IPS DF 19.7 (cell line): ENCODE results near the gene BCAS3.

Experiments
- DNase-seq: peaks from one replicate; pipeline ENCODE4 v3.0.0-alpha.2; 2013; ENCODE audit warnings: low read depth, low spot score

The BCAS3 gene

GRCh38 chr17:61363601-61364462 is 686.2 kb downstream of the BCAS3 start:
- DNase-seq = no peak

- no peak for DNase-seq
These were observed 686.8 kb downstream of the BCAS3 start for GRCh38 chr17:61364463-61364846.

- no peak for DNase-seq
These were observed 688.5 kb downstream of the BCAS3 start for GRCh38 chr17:61366076-61366714.

GRCh38 chr17:61366715-61367413 is 689.2 kb downstream of the BCAS3 start:
- no peak for DNase-seq

- DNase-seq = no peak
These were observed 690.6 kb downstream of the BCAS3 start for GRCh38 chr17:61368049-61368831.

- no peak for DNase-seq
These were observed 691.3 kb downstream of the BCAS3 start for GRCh38 chr17:61368832-61369450.

GRCh38 chr17:61369751-61370150 is 692.1 kb downstream of the BCAS3 start:
- no peak for DNase-seq

- no peak for DNase-seq
These were observed 693.5 kb downstream of the BCAS3 start for GRCh38 chr17:61371179-61371578.

- no peak for DNase-seq
These were observed 694.0 kb downstream of the BCAS3 start for GRCh38 chr17:61371606-61372005.

GRCh38 chr17:61372436-61372835 is 694.8 kb downstream of the BCAS3 start:
- DNase-seq = no peak

GRCh38 chr17:61376931-61377838 is 699.5 kb downstream of the BCAS3 start:
- DNase-seq = no peak

- DNase-seq = no peak
These were observed 701.2 kb downstream of the BCAS3 start for GRCh38 chr17:61378658-61379456.

- DNase-seq = no peak
These were observed 702.0 kb downstream of the BCAS3 start for GRCh38 chr17:61379457-61380216.

GRCh38 chr17:61380217-61380835 is 702.7 kb downstream of the BCAS3 start:
- no peak for DNase-seq

- DNase-seq = no peak
These were observed 703.3 kb downstream of the BCAS3 start for GRCh38 chr17:61380836-61381525.

GRCh38 chr17:61381537-61381936 is 703.9 kb downstream of the BCAS3 start:
- no peak for DNase-seq
